Right atrium auricular region (tissue), 2 donors: Measurements from ENCODE around the gene ANKRD55. TPM values are rescaled to one million over a fixed set of nuclear protein-coding genes. Genes with fewer than 3 reads are reported as not detected.

Experiments
- DNase-seq: peaks from one replicate; pipeline ENCODE4 v3.0.0-alpha.2; 2019; ENCODE audit warnings: low spot score
- H3K27ac ChIP-seq, 2 donors: fragments of 200-600 bp; sonication (generic); 1 replicate in 1 of 2; 2 replicates in 1 of 2; pipeline ENCODE4 v1.5.1; 2016 to 2019
- H3K27me3 ChIP-seq, 2 donors: fragments of 200-600 bp; sonication (generic); one replicate each; pipeline versions ENCODE4 v1.5.1 to v1.6.0; 2017 to 2019
- H3K36me3 ChIP-seq: fragments of 200-600 bp; sonication (generic); one replicate; pipeline ENCODE4 v1.5.1; 2016
- H3K4me1 ChIP-seq, 2 donors: fragments of 200-600 bp; sonication (generic); one replicate each; pipeline versions ENCODE4 v1.5.1 to v1.6.0; 2017 to 2019
- H3K4me3 ChIP-seq, 2 donors: fragments of 200-600 bp; sonication (generic); 1 replicate in 1 of 2; 2 replicates in 1 of 2; pipeline ENCODE4 v1.5.1; 2017 to 2019; ENCODE audit warnings: mild to moderate bottlenecking in 1 of 2, moderate library complexity in 1 of 2
- H3K9me3 ChIP-seq, 2 donors: fragments of 200-600 bp; sonication (generic); one replicate each; pipeline ENCODE4 v1.5.1; 2019
- CTCF ChIP-seq, 2 donors: fragments of 200-600 bp; sonication (generic); IDR thresholded peaks; one replicate each; pipeline ENCODE4 v1.5.1; 2019; ENCODE audit warnings: antibody characterized with exemption in 2 of 2
- total RNA-seq, 2 donors: library from RNA; depleted of rRNA; stranded (reverse); fragments of >200 nt; gene quantifications; one replicate each; pipeline ENCODE4 v1.1.0, GENCODE V29; 2016

ANKRD55 gene
- total RNA-seq, 2 donors from 2014 or later: 0.20 TPM; not detected in 1

- no peaks in the 10 kb centered on the region for H3K4me1 ChIP-seq
- no peaks in the 10 kb centered on the region for H3K36me3 ChIP-seq
- no peak for TF ChIP-seq CTCF (IDR thresholded peaks at IDR 0.05)
- no peaks in the 10 kb centered on the region for H3K9me3 ChIP-seq
- no peak for DNase-seq
- no peak overlapping the region for H3K4me3 ChIP-seq
- H3K27ac ChIP-seq: no peak overlapping the region
- no peaks in the 10 kb centered on the region for H3K27me3 ChIP-seq
Measured at GRCh38 chr5:56064984-56065383, 168.1 kb downstream of the ANKRD55 start.

GRCh38 chr5:56060276-56061110 lies 172.6 kb downstream of the ANKRD55 start:
- no peaks in the 10 kb centered on the region for H3K27me3 ChIP-seq
- H3K27ac ChIP-seq: no peak overlapping the region
- H3K36me3 ChIP-seq: no peaks in the 10 kb centered on the region
- no peaks in the 10 kb centered on the region for H3K9me3 ChIP-seq
- H3K4me1 ChIP-seq: peaks cover 0 to 8% of the 10 kb centered on the region in 2 donors
- no peak overlapping the region for H3K4me3 ChIP-seq
- TF ChIP-seq CTCF (IDR thresholded peaks at IDR 0.05): no peak
- no peak for DNase-seq

GRCh38 chr5:56059854-56060253 lies 173.3 kb downstream of the ANKRD55 start:
- TF ChIP-seq CTCF (IDR thresholded peaks at IDR 0.05): no peak
- H3K4me3 ChIP-seq: no peak overlapping the region
- DNase-seq: no peak
- H3K4me1 ChIP-seq: peaks cover 0 to 8% of the 10 kb centered on the region in 2 donors
- no peak overlapping the region for H3K27ac ChIP-seq
- no peaks in the 10 kb centered on the region for H3K27me3 ChIP-seq
- H3K9me3 ChIP-seq: no peaks in the 10 kb centered on the region
- H3K36me3 ChIP-seq: no peaks in the 10 kb centered on the region

- Histone ChIP-seq H3K36me3 (no peaks in the 10 kb centered on the region), H3K9me3 (no peaks in the 10 kb centered on the region), H3K27me3 (no peaks in the 10 kb centered on the region), H3K27ac (no peak overlapping the region), H3K4me1 (peaks cover 0 to 8% of the 10 kb centered on the region in 2 donors), H3K4me3 (no peak overlapping the region)
- DNase-seq: no peak
- TF ChIP-seq CTCF (IDR thresholded peaks at IDR 0.05): no peak
Measured at GRCh38 chr5:56056875-56057274, 176.3 kb downstream of the ANKRD55 start.

- H3K27ac ChIP-seq: no peak overlapping the region
- H3K36me3 ChIP-seq: no peaks in the 10 kb centered on the region
- H3K4me3 ChIP-seq: no peak overlapping the region
- TF ChIP-seq CTCF (IDR thresholded peaks at IDR 0.05): no peak
- H3K27me3 ChIP-seq: no peaks in the 10 kb centered on the region
- no peaks in the 10 kb centered on the region for H3K9me3 ChIP-seq
- peaks cover 0 to 14% of the 10 kb centered on the region in 2 donors for H3K4me1 ChIP-seq
- no peak for DNase-seq
Measured at GRCh38 chr5:56055859-56056258, 177.3 kb downstream of the ANKRD55 start.
